Fibroblast of villous mesenchyme (primary cell): ENCODE measurements around the gene GALNS. TPM values are rescaled to one million over a fixed set of nuclear protein-coding genes. Genes with fewer than 3 reads are reported as not detected.
A peak's percentile ranks its signal among the peaks of the same experiment; 100 is the strongest.

Source experiments
- DNase-seq: peaks from one replicate; pipeline ENCODE4 v3.0.0-alpha.2; 2010; ENCODE audit warnings: low read depth
- H3K4me3 ChIP-seq: 2 replicates; pipeline ENCODE4 v1.5.1; 2011; ENCODE audit warnings: low read depth, mild to moderate bottlenecking, low read length
- CTCF ChIP-seq: IDR thresholded peaks from 2 replicates; pipeline ENCODE4 v1.5.1; 2012; ENCODE audit warnings: low read depth, mild to moderate bottlenecking, low read length; ENCODE audit not compliant: insufficient read depth
- total RNA-seq: library from RNA; depleted of rRNA; stranded (reverse); fragments of >200 nt; gene quantifications from 2 replicates; pipeline ENCODE4 v1.2.3, GENCODE V29; 2012

Gene GALNS
- total RNA-seq, 1 donor = 26.3 TPM

GRCh38 chr16:88782454-88783390, 74.0 kb downstream of the GALNS start:
- peak overlapping the region; percentile 72 for H3K4me3 ChIP-seq
- DNase-seq = peak; percentile 59
- no peak for TF ChIP-seq CTCF

GRCh38 chr16:88781140-88782077, 75.3 kb downstream of the GALNS start:
- no peak for DNase-seq
- no peak overlapping the region for H3K4me3 ChIP-seq
- no peak for TF ChIP-seq CTCF

- peak overlapping the region; percentile 12 for H3K4me3 ChIP-seq
- no peak for DNase-seq
- TF ChIP-seq CTCF = no peak
These were observed 76.3 kb downstream of the GALNS start for GRCh38 chr16:88780142-88781062.

GRCh38 chr16:88779406-88780141, 77.2 kb downstream of the GALNS start:
- no peak for DNase-seq
- TF ChIP-seq CTCF = no peak
- no peak overlapping the region for H3K4me3 ChIP-seq

- H3K4me3 ChIP-seq = no peak overlapping the region
- no peak for DNase-seq
- no peak for TF ChIP-seq CTCF
These were observed 78.1 kb downstream of the GALNS start for GRCh38 chr16:88778541-88779065.
